Neural crest cell (in vitro differentiated cells): ENCODE measurements around the gene SETD2. TPM values are rescaled to one million over a fixed set of nuclear protein-coding genes. Genes with fewer than 3 reads are reported as not detected.

Source experiments
- DNase-seq: peaks from one replicate; pipeline ENCODE4 v3.0.0; 2021; ENCODE audit warnings: low read depth, mixed read lengths, low spot score
- H3K27ac Mint-ChIP-seq: one replicate; pipeline ENCODE4 v1.8.0; 2021; ENCODE audit warnings: mild to moderate bottlenecking, mixed read lengths; ENCODE audit not compliant: unreplicated experiment
- H3K27me3 Mint-ChIP-seq: 2 replicates; pipeline ENCODE4 v1.8.0; 2021; ENCODE audit warnings: low read depth, mild to moderate bottlenecking, mixed read lengths
- H3K36me3 Mint-ChIP-seq: 2 replicates; pipeline ENCODE4 v1.8.0; 2021; ENCODE audit warnings: low read depth, mild to moderate bottlenecking, mixed read lengths
- H3K4me1 Mint-ChIP-seq: 2 replicates; pipeline ENCODE4 v1.8.0; 2021; ENCODE audit warnings: mixed read lengths
- H3K4me3 Mint-ChIP-seq: one replicate; pipeline ENCODE4 v1.8.0; 2021; ENCODE audit warnings: mild to moderate bottlenecking, mixed read lengths
- H3K9me3 Mint-ChIP-seq: 2 replicates; pipeline ENCODE4 v1.8.0; 2021; ENCODE audit warnings: mixed read lengths
- total RNA-seq: library from RNA; stranded (reverse); gene quantifications from 2 replicates; pipeline ENCODE4 v1.2.1, GENCODE V29; 2021
- TF ChIP-seq, protein P1 (sequence below): fragments of 200-600 bp; sonication (generic); conservative IDR thresholded peaks from 2 replicates; pipeline ENCODE4 v1.5.0; 2021; ENCODE audit warnings: antibody characterized with exemption, mild to moderate bottlenecking

The SETD2 gene
- total RNA-seq, 1 donor from 2014 or later, result 52.7 TPM

DNA sequence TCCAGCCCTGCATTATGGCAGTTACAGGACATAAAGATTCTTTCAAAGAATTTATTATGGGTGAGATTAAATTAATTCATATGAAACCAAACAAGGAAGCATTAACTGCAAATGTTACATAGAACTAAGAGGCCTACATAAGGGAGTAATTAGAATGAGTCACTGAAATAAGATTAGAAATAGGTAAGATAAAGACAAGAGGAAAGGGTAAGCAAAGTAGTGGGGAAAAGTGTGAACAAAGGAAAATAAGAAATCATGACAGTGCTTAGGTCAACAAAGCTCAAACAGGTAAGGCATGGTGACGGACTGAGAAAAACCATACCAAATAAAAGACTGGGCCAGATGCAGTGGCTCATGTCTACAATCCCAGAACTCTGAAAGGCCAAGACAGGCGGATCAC, 74.3 kb downstream of the SETD2 start:
- DNase-seq, result no peak
- Mint-ChIP-seq H3K27ac (no peak overlapping the region), H3K4me3 (no peak overlapping the region), H3K4me1 (no peaks in the 10 kb centered on the region), H3K36me3 (peaks cover 9% of the 10 kb centered on the region), H3K9me3 (no peaks in the 10 kb centered on the region), H3K27me3 (no peaks in the 10 kb centered on the region)
- TF ChIP-seq, protein P1, sequence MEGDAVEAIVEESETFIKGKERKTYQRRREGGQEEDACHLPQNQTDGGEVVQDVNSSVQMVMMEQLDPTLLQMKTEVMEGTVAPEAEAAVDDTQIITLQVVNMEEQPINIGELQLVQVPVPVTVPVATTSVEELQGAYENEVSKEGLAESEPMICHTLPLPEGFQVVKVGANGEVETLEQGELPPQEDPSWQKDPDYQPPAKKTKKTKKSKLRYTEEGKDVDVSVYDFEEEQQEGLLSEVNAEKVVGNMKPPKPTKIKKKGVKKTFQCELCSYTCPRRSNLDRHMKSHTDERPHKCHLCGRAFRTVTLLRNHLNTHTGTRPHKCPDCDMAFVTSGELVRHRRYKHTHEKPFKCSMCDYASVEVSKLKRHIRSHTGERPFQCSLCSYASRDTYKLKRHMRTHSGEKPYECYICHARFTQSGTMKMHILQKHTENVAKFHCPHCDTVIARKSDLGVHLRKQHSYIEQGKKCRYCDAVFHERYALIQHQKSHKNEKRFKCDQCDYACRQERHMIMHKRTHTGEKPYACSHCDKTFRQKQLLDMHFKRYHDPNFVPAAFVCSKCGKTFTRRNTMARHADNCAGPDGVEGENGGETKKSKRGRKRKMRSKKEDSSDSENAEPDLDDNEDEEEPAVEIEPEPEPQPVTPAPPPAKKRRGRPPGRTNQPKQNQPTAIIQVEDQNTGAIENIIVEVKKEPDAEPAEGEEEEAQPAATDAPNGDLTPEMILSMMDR, result no peak

GRCh38 chr3:47086071-47086470, 77.8 kb downstream of the SETD2 start:
- Mint-ChIP-seq H3K4me1 (no peaks in the 10 kb centered on the region), H3K27ac (no peak overlapping the region), H3K36me3 (peaks cover 26% of the 10 kb centered on the region), H3K4me3 (no peak overlapping the region), H3K27me3 (no peaks in the 10 kb centered on the region), H3K9me3 (no peaks in the 10 kb centered on the region)
- TF ChIP-seq, protein P1, result no peak
- no peak for DNase-seq

DNA sequence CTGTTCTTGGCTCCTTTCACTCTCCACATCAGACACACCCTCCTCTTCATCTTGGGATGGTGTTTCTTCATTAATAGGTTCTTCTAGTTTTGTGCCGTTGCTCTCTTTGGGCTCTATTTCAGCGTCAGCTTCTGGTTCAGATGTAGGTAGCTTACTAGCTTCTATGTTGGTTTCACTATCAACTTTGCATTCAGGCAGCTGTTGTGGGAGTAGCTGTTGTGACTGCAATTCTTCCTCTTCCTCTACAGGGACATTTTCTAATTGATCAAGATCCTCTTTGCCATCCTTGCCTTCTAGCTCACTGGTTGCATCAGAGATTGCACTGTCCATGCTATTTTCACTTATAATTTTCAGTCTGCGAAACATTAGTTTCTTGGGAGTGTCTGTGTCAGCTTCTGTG, 80.1 kb downstream of the SETD2 start:
- TF ChIP-seq, protein P1, result no peak
- peaks cover 28% of the 10 kb centered on the region for H3K36me3 Mint-ChIP-seq
- no peaks in the 10 kb centered on the region for H3K9me3 Mint-ChIP-seq
- H3K27ac Mint-ChIP-seq, result no peak overlapping the region
- H3K27me3 Mint-ChIP-seq, result no peaks in the 10 kb centered on the region
- H3K4me1 Mint-ChIP-seq, result no peaks in the 10 kb centered on the region
- no peak for DNase-seq
- H3K4me3 Mint-ChIP-seq, result no peak overlapping the region

- H3K27ac Mint-ChIP-seq, result no peak overlapping the region
- peaks cover 24% of the 10 kb centered on the region for H3K36me3 Mint-ChIP-seq
- no peak overlapping the region for H3K4me3 Mint-ChIP-seq
- DNase-seq, result no peak
- H3K9me3 Mint-ChIP-seq, result no peaks in the 10 kb centered on the region
- H3K27me3 Mint-ChIP-seq, result no peaks in the 10 kb centered on the region
- H3K4me1 Mint-ChIP-seq, result no peaks in the 10 kb centered on the region
- TF ChIP-seq, protein P1, result no peak
These were observed 81.4 kb downstream of the SETD2 start for GRCh38 chr3:47082519-47082918.

DNA sequence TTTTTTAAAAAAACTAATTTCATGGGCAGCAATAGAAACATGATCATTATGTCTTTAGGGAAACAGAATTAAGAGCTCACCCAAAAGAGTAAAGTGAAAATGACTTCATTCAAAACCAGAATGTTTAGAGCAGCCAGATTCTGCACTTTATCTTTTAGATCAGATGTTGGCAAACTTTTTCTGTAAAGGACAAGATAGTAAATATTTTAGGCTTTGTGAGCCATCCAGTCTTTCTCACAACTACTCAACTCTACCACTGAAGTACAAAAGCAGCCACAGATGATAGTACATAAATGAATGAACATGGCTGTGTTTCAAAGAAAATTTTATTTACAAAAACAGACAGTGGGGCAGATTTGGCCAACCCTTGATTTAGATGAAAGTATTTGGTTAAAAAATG, 84.5 kb downstream of the SETD2 start:
- no peaks in the 10 kb centered on the region for H3K27me3 Mint-ChIP-seq
- H3K4me1 Mint-ChIP-seq, result peaks cover 5% of the 10 kb centered on the region
- no peak overlapping the region for H3K27ac Mint-ChIP-seq
- no peaks in the 10 kb centered on the region for H3K9me3 Mint-ChIP-seq
- DNase-seq, result no peak
- peaks cover 20% of the 10 kb centered on the region for H3K36me3 Mint-ChIP-seq
- no peak overlapping the region for H3K4me3 Mint-ChIP-seq
- TF ChIP-seq, protein P1, result no peak

DNA sequence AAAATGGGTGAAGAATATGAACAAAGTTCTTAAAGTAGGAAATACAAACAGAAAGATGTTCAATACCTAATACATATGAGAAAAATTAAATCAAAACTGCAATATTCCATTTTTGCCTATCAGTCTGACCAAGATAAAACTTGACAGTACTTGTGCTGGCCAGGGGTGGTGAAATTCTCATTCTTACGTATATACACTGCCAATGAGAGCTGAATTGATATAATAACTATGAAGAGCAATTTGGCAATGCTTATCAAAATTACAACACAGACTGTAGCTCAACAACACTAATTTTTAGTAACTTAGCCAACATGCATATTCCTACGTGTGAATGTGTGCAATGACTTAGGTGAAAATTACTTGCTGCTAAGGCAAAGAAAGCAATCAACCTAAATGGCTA, 90.2 kb downstream of the SETD2 start:
- no peaks in the 10 kb centered on the region for H3K27me3 Mint-ChIP-seq
- H3K4me1 Mint-ChIP-seq, result peaks cover 5% of the 10 kb centered on the region
- H3K9me3 Mint-ChIP-seq, result no peaks in the 10 kb centered on the region
- no peak for DNase-seq
- H3K27ac Mint-ChIP-seq, result no peak overlapping the region
- TF ChIP-seq, protein P1, result no peak
- peaks cover 9% of the 10 kb centered on the region for H3K36me3 Mint-ChIP-seq
- no peak overlapping the region for H3K4me3 Mint-ChIP-seq
